NCI-H510A (cell line): Measurements from ENCODE around the gene SPAG16.
A peak's percentile ranks its signal among the peaks of the same experiment; 100 is the strongest.

Experiments
- DNase-seq: peaks from one replicate; lab custom pipeline; 2025; lab: John Stamatoyannopoulos, UW

The SPAG16 gene

GRCh38 chr2:214386720-214387119 lies 1102.5 kb downstream of the SPAG16 start:
- no peak for DNase-seq

DNA sequence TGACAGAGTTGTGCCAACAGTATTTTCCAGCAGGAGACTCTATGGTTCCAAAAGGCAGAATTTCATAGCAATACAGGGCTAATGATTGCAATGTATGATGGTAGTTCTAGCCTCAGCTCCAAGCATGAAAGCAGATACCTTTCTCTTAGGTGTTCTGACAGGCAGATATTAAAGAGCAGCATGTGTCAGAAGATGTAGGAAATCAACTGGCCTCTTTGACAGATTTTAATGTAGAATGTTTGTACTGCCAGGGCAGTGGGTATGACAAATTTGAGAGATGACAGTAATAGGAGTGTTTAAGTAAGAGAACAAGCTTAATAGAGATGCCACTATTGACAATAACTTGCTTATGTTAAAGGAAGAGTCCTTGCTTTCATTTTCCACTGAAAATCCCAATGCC lies 1105.1 kb downstream of the SPAG16 start:
- DNase-seq, result no peak

- no peak for DNase-seq
These were observed 1109.5 kb downstream of the SPAG16 start for GRCh38 chr2:214393796-214394195.

- DNase-seq, result no peak
These were observed 1110.8 kb downstream of the SPAG16 start for GRCh38 chr2:214395040-214395439.

DNA sequence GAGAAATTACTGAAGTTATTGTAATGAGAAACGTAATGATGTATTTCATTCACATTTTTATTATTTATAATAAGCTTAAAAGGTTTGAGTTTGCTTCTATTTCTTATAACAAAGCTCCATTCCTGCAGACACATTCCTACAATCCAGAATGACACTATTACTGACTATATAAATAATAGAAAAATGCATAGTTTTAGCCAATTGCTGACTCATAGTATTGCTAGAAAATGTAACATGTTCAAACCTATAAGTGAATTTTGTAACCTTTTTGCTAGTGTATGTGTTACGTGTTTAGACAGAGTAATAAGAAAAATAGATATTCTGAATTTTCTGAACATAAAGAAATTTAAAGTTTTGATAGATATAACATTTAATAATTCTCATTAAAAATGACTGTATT lies 1117.3 kb downstream of the SPAG16 start:
- no peak for DNase-seq

DNA sequence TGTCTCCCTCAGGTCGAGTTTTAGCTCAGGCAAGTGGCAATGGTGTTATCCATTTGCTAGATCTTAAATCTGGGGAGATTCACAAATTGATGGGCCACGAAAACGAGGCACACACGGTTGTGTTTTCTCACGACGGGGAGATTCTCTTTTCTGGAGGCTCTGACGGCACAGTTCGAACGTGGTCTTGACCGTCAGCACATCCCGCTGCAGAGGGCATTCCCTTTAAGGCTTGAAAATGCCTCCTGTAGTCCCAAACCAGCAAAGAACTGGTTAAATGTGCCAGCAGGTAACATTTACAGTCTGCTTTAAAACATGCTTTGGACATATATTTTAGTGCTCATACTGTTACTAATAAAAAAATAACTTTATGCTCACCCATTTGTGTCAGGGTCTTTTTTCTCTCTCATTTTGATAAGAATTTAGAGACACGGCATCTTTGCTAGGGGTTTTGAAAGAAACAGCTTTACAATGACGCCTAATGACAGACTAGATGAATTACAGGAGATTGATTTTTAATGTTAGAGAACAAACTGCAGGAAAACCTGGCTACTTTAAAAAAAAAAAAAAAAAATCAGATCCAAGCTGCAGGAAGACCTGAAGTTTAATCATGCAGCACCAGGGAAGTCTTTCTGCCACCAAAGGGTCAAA lies 1126.0 kb downstream of the SPAG16 start:
- no peak for DNase-seq

DNA sequence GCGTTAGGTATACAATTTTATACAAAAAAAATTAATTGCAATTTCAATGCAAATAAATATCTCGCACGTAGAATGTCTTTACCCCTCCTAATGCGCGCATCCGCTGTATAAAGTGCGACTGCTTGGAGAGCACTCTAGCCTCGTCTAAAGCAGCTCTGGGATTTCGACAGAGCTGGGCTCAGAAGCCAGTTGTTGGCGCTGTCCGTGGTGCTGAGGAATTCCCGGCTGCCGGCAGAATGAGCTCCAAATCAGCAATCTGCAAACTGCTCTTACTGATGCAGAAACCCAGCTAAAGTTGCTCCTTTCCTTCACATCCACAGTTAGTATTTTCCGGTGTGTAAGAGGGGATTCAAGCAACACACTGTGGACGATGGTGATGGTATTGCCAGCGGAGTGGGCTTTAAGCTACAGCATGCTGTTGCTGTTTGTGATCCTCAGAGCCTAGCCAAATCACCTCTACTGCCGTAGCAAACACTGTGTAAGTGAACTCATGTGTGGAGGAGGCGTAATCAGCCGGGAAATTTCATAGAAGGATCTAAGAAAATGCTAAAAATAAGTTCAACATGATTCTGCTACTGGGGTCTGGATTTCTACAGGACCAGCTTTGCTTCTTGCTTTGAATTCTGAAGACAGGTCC lies 1126.8 kb downstream of the SPAG16 start, which contains the start of gene VWC2L:
Gene VWC2L, plus strand, starts transcription at position 137 of the 637 bp plus-strand sequence. CDS start 3,140 bp downstream, outside the sequence.
- peak; percentile 18 for DNase-seq

GRCh38 chr2:214412679-214413078 lies 1128.4 kb downstream of the SPAG16 start:
- DNase-seq, result no peak

DNA sequence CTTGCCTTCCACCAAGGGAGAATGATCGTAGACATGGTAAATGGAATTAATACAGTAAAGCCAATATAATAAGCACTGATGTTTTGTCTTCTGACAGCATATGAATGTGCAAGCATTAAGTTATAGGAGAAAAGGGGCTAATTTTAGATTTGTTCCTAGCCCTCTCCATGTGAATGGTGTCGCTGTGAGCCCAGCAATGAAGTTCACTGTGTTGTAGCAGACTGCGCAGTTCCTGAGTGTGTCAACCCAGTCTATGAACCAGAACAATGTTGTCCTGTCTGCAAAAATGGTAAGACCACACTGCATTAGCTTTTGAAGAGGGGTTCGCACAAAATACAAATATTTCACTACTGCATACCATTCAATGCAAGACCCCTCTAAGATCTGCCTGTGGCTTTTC lies 1152.2 kb downstream of the SPAG16 start:
- no peak for DNase-seq

DNA sequence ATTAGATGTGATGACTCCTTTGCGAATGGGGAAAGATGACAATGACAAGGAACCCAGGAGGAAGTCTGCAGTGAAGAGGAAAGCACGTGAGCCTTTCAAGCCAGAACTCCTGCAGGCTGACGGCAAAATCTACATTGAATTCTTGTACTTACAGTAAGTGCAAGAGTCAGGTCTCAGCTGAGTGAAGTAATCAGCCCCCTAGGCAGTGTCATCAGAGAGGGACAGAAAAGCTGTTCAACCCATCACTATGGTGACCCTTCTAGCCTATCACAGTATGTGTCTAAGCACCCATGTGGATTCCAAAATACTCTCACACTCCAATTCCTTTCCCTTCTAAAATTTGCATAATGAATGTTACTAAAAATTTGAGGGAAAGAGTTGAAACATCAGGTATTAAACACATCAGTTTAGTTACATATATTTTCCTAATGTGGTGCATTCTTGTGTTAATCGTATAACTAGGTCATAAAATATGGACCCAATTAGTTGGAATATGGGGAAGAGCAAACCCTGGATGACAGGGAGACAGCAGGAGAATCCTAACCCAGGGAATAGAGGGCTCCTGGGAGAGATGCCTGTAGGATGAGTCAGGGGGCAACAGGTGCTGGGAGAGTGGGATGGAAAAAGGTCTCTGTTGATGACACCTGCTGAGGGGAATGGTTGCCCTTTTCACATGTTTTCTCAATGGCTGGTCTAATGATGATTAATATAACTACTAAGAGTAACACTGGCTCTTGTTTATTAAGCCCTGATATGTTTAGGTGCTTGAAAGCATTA lies 1166.0 kb downstream of the SPAG16 start:
- DNase-seq, result no peak

DNA sequence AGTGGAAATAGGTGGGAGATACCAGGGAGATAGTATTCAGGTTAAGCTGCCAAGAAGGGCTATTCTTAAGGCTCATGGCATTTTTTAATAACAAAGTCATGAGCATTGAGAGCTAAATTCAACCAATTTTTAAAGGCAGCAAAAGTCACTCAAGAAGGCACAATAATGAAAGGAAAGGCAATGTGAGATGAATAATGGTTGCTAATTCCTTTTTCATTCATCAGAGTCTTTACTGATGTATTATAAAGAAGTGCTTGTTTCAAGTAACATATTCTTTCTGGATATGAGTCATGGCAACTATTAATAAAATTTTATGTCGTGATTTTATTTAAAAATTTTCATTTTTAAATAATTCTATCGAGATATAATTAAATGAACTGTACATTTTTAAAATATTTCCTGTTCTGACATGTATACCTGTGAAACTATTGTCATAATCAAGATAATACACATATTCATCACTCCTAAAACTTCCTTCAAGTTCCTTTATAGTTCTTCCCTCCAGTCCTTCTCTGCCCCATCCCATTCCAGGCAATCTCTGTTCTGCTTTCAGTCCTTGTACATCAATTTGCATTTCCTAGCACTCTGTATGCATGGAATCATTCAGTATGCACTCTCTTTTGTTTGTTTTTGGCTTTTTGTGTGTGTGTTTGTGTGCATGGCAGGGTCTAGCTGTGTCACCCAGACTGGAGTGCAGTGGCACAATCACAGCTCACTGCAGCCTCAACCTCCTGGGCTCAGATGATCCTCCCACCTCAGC lies 1167.4 kb downstream of the SPAG16 start:
- no peak for DNase-seq
